HL-60 (cell line): ENCODE measurements around the gene RAB36.

Experiments
- GABPA ChIP-seq: IDR thresholded peaks from 2 replicates; pipeline ENCODE4 v1.6.1; 2012; ENCODE audit warnings: low read depth
- POLR2AphosphoS5 ChIP-seq: IDR thresholded peaks from 2 replicates; pipeline ENCODE4 v1.6.1; 2012; ENCODE audit warnings: low read depth
- SPI1 ChIP-seq: IDR thresholded peaks from 2 replicates; pipeline ENCODE4 v1.6.1; 2012; ENCODE audit warnings: low read depth, mild to moderate bottlenecking, borderline replicate concordance
- TF ChIP-seq, protein P1 (sequence below): IDR thresholded peaks from one replicate; pipeline ENCODE4 v1.5.1; 2011; ENCODE audit warnings: low read length, control low read depth, inconsistent platforms; ENCODE audit not compliant: insufficient read depth
- TF ChIP-seq, protein P2 (sequence below): IDR thresholded peaks from 2 replicates; pipeline ENCODE4 v1.6.1; 2012; ENCODE audit warnings: low read depth; ENCODE audit not compliant: insufficient replicate concordance

DNA sequence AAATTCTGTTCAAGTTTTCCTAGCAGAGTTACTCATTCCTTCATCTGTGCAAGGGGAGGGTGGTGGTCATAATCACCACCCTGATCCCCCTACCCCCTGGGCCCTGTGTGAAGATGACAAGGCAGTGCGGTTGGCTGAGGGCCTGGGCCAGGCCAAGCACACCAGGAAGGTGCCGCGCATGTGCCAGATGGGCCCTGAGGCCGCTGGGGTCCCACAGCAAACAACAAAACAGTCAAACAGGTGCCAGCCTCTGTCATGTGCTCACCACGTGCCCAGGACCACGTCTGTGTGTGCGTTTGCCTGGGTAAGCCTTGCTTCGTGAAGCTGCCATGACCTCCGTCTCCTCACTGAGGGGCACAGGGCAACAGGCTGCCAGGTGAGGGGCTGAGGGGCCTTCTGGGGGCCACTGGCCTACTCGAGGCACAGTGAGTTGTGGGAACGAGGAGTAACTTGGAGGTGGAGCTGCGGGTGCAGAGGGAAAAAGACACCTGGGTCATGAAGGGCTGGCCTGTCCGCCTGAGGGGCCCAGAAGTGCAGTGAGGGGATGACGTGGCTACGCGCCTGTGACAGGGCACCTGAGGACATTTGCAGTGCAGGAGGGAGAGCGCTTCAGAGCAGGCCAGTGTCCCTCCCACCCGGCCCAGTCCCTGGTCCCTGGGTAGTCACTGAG lies 29.3 kb upstream of the RAB36 start:
- TF ChIP-seq, protein P1, sequence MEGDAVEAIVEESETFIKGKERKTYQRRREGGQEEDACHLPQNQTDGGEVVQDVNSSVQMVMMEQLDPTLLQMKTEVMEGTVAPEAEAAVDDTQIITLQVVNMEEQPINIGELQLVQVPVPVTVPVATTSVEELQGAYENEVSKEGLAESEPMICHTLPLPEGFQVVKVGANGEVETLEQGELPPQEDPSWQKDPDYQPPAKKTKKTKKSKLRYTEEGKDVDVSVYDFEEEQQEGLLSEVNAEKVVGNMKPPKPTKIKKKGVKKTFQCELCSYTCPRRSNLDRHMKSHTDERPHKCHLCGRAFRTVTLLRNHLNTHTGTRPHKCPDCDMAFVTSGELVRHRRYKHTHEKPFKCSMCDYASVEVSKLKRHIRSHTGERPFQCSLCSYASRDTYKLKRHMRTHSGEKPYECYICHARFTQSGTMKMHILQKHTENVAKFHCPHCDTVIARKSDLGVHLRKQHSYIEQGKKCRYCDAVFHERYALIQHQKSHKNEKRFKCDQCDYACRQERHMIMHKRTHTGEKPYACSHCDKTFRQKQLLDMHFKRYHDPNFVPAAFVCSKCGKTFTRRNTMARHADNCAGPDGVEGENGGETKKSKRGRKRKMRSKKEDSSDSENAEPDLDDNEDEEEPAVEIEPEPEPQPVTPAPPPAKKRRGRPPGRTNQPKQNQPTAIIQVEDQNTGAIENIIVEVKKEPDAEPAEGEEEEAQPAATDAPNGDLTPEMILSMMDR = no peak
- TF ChIP-seq, protein P2, sequence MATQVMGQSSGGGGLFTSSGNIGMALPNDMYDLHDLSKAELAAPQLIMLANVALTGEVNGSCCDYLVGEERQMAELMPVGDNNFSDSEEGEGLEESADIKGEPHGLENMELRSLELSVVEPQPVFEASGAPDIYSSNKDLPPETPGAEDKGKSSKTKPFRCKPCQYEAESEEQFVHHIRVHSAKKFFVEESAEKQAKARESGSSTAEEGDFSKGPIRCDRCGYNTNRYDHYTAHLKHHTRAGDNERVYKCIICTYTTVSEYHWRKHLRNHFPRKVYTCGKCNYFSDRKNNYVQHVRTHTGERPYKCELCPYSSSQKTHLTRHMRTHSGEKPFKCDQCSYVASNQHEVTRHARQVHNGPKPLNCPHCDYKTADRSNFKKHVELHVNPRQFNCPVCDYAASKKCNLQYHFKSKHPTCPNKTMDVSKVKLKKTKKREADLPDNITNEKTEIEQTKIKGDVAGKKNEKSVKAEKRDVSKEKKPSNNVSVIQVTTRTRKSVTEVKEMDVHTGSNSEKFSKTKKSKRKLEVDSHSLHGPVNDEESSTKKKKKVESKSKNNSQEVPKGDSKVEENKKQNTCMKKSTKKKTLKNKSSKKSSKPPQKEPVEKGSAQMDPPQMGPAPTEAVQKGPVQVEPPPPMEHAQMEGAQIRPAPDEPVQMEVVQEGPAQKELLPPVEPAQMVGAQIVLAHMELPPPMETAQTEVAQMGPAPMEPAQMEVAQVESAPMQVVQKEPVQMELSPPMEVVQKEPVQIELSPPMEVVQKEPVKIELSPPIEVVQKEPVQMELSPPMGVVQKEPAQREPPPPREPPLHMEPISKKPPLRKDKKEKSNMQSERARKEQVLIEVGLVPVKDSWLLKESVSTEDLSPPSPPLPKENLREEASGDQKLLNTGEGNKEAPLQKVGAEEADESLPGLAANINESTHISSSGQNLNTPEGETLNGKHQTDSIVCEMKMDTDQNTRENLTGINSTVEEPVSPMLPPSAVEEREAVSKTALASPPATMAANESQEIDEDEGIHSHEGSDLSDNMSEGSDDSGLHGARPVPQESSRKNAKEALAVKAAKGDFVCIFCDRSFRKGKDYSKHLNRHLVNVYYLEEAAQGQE = no peak
- TF ChIP-seq POLR2AphosphoS5 (no peak), GABPA (no peak), SPI1 (no peak)
